NCI-H524 (cell line): Measurements from ENCODE around the gene RERE.
A peak's percentile ranks its signal among the peaks of the same experiment; 100 is the strongest.

Source experiments
- DNase-seq, 2 experiments: peaks; one replicate each; lab custom pipeline; 2025; lab: John Stamatoyannopoulos, UW

RERE gene

GRCh38 chr1:8425150-8425780 lies 392.2 kb downstream of the RERE start:
- DNase-seq: no peak

DNA sequence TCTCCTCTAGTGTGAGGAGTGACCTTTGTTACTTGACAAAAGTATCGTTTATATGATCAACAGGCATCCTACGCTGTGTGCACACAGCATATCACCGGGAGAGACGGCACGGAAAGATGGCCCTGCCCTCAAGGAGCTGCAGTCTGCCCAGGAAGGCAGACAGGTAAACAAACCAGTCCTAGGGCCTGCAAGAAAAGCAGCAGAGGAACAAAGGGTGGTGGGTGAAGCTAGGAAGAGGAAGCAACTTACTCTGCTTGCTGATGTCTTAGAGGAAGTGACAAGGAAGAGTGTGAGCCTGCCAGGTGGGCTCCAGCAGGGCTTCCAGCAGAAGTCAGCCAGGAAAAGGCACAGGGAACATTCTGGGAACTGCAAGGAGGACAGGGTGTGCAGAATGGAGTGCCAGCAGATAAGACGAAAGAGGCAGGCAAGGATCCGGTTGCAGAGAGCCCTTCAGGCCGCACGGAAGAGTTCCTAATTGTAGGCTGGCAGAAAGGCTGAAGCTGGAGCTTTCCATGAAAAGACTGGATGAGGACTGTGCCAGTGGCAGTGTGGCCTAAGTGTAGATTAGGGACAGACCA lies 392.8 kb downstream of the RERE start:
- DNase-seq: no peak

DNA sequence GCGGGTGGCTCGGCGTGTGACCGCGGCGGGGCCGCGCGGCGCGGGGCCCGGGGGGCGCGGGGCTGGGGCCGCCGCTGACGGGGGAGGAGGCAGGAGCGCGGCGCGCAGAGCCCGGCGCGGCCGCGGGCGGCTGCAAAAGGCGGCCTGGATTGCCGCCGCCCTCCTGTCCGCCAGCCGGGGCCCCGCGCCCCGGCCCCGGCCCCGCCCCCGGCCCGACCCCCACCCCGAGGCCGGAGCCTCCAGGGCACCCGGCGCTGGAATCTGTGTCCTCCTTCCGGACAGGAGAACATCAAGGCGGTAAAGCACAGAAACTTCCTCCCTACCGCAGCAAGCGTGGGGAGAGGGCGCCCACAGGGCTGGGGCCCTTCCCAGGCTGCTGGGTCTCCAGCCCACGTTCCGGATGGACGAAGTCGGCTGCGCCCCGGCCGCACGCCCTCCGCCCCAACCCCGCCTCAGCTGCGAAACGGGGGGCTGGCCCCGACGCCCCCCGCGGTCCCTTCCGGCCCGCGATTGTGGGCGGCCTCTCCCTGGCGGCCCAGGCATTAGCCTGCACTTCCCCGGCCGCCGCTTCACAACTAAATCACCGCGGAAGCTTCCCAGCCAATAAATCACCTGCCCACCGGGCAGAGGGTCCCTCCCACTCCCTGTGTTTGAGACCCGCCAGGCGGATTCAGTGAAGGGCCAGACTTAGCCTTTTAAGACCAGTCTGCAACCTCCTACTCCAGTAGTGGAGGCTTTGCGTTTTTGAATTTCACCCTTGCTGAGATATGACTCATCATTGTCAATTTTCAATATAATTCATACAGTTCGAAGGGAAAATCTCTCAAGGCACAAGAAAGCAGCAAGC lies 393.5 kb downstream of the RERE start:
- peak; percentile 48 to 80 for DNase-seq

DNA sequence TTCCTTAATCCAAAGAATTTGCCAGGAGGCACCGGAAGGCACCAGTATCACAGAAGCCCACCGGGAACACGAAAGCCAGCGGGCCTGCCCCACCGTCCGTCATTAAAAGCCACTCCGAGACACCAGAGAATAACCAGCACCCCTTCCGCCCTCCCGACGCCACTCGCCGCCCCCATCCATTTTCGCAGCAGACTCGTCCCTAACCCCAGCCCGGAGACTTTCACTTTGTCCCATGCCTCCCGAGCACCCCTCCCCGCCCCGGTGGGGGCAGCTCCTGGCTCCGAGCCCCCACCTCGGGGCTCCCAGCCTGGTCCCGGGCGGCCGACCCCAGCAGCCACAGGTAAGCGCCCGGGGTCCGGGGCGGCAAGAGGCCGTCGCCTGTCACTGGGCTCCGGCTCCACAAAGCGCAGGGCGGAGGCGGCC lies 394.2 kb downstream of the RERE start:
- DNase-seq: peak in 1 of 2 experiments; percentile 40

GRCh38 chr1:8422510-8423268 lies 394.8 kb downstream of the RERE start:
- peak in 1 of 2 experiments; percentile 34 for DNase-seq

DNA sequence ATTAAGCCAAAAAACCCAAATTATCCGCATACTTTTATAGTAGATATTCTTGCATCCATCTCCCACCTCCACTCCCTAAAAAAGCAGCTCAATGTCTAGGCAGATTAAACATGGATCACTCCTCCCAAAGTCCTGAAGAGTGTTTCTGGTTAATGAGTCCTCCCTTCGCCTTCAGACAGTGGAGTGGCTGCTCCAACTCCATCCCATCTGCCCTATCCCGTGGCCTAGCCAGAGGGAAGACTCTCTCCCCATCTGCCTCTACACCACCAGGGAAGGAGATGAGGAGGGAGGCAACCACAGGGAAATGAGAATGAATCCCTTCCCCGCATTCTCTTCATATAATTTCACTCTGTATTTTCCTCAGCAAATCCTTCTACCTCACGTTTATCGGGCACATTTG lies 395.7 kb downstream of the RERE start:
- peak; percentile 60 to 86 for DNase-seq

GRCh38 chr1:8420318-8420717 lies 397.1 kb downstream of the RERE start:
- DNase-seq: no peak

DNA sequence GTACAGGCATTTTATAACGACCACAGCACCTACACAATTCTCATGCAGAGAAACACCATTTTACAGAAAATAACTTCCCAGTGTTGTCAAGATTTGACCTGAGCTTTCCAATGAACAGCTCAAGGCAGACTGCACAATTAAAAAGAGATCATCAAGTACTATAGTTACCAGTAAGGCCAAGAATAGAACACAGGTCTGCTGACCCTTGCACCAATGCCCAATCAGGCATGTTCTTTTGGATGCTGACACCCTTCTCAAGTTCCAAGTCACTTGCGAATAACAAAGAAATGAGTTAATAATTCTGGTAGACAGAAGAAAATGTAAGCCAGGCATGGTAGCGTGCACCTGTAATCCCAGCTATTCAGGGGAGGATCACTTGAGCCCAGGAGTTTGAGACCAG lies 397.6 kb downstream of the RERE start:
- DNase-seq: no peak

DNA sequence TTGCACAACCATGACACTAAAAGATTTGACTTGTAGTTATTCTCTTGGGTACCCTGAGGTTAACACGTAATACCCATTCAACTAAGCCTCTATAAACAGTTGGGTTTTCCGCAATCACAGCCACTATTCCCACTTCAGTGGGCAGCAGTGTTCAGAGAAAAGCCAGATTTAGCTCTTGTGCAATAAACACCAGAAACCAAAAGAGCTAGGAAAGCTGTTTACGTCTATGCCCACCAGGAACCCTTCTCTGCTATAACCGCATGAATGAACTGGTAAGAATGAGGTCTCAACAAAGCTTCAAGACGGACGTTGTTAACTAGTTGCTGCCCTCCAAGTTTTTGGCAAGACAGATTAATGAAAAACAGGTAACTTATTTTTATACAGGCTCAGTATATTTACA lies 398.3 kb downstream of the RERE start:
- DNase-seq: no peak

DNA sequence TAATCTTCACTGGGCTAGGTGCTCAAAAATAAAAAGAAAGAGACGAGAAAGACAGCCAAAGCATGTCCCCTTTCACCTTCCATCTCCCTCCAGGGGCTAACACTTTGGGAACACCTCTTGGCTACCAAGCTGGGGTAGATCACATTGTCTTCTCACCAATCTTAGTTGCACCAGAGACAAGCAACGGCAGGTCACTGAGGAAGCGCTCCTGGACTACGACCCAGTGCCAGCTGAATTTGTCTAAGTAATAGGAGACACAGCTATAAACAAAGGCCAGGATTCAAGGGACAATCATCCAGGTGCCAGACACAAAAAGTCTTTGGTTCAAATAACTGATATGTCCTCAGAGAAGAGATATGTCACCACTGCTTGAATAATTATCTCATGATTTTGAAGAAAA lies 399.1 kb downstream of the RERE start:
- no peak for DNase-seq

DNA sequence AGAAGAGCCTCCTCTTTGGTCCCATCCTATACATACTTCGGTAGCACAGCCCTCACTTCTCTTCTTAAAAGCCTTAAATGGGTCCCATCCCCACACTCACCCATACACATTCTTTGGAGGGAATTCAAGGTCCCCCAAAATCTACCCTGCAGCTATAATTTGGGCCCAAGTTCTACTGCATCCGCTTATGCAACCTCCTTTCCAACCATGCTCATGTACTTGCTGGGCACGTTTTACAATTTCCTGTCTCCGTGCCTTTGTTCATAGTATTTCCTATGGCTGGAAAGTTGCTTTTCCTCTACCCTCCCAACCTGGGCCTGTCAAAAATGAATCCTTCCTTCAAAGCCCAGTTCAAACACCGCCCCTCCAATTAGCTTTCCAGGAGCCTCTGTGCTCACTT lies 399.8 kb downstream of the RERE start:
- no peak for DNase-seq

DNA sequence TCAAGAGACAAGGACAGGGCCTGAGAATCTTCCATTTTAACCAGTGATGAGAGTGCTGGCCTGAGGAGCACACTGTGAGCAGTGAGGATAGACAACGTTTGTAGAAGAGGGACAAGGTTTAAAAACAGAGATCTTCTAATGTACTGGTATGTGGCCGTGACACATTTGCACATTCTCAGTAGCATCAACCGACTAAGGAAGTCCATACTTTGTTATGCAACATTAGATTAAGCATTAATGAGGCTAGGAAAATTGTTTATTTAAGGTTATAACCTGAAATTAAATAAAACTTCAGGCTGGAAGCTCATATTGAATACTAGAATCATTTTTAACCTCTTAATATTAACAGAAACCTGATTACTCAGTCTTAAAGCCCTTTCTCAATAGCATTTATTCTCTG lies 400.6 kb downstream of the RERE start:
- DNase-seq: no peak

DNA sequence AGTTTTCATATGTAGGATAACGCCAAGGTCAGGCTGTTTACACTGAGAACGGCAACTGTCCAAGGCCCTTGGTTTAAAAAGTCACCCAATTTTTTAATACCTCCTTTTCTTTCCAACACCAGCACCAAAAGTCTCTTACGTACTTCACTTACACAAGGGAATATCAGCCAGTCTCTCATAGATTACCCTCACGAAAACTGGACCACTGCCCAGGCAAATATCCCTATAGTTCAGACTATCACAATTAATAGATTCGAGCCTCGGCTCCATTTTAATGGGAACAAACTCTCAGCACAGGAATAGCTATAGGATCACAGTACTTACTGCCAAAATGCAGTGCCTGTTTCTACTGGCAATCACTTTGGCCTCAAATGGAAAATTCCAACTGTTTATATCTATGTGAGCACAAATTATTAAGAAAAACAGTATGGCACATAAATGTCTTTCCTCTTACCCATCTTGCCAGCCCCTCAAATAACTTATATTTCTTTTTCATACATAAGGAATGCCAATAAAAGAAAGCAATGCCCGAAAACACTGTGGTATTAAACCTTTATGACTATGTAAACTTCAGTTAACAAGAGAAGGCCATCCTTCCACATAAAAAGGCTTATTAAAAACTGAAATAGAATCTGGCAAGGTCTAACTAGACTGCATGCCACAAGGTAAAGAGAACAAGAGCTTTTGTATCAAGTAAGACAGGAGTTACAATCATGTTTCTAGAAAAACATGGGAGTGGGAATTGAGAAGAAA lies 401.7 kb downstream of the RERE start:
- DNase-seq: no peak

DNA sequence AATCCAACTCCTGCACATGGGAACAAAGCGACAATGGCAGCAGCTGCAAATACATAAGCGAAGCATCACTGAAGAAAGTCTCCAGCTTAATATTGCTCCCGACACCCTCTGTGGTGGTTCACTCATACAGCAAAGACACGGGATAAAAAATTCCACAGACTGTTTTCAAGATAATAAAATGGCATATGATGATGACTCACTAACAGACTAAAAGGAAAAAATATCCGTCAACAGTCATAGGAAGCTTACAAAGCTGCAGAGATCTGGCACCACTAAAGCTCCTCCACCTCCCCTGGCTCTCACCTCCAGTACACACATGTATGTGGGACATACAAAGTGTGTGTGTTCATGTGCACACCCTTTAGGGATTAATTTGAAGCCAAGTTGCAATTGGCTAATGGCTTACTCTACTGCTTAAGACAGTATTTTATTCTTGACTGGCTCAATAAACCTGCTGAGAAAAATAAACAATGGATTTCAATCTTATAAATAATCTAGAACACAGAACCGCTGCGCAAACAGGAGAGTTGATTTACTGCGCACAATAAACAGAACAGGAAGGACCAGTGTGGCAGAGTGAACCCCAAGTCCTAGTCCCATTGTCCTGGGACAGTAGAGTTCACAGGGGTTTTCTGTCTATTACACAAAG lies 405.1 kb downstream of the RERE start:
- no peak for DNase-seq

GRCh38 chr1:8411803-8412182 lies 405.6 kb downstream of the RERE start:
- DNase-seq: no peak

GRCh38 chr1:8410791-8411190 lies 406.6 kb downstream of the RERE start:
- DNase-seq: no peak

- DNase-seq: no peak
These were observed 407.8 kb downstream of the RERE start for GRCh38 chr1:8409606-8410005.

DNA sequence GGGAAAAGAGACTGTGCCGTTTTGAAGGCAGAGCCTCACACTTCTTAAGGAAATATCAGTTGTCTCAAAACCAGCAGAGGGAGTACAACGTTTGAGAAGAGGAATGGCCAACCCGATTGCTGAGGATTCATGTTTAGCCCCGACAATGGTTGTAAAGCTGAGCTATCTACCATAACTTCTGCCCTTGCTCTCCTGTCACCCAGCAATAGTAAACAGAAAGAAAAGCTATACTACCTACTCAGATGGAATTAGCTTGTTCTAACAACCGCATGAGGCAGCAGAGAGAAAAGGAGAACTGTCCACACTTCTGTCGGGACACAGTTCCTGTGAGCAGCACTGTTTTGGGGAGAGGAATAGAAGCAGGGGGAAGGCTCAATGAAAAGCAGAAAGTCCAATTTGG lies 408.3 kb downstream of the RERE start:
- DNase-seq: peak in 1 of 2 experiments; percentile 10

- DNase-seq: no peak
These were observed 409.1 kb downstream of the RERE start for GRCh38 chr1:8408151-8408839.

- no peak for DNase-seq
These were observed 409.8 kb downstream of the RERE start for GRCh38 chr1:8407652-8408051.

GRCh38 chr1:8406960-8407359 lies 410.5 kb downstream of the RERE start:
- no peak for DNase-seq
